ENCODE data around the gene NPHP4.

- TF ChIP-seq EZH2 (IDR thresholded peaks at IDR 0.05) (no peak), POLR2AphosphoS5 (IDR thresholded peaks at IDR 0.05; ENCODE audit: borderline replicate concordance, low read depth, low read length) (no peak)
Measured at GRCh38 chr1:5983361-5984103, 8.7 kb downstream of the NPHP4 start.

All from SK-N-MC (cell line).